ENCODE results near the gene ZBTB43.

DNA sequence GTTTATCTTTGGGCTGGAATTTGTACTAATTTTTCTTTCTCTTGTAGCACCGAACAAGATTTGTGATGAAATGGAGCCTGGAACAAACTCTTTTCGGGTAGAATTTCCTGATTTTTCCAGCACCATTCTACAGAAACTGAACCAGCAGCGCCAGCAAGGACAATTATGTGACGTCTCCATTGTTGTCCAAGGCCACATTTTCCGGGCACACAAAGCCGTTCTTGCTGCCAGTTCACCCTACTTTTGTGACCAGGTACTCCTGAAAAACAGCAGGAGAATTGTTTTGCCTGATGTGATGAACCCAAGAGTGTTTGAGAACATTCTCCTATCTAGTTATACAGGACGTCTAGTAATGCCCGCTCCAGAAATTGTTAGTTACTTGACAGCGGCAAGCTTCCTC is 27.6 kb downstream of the ZBTB43 start:
- no peak for TF ChIP-seq CTCF (IDR thresholded peaks at IDR 0.05)
- TF ChIP-seq POLR2A (IDR thresholded peaks at IDR 0.05) = no peak

Data from adrenal gland (tissue), 5 donors.